Activated CD8-positive, alpha-beta memory T cell treated with anti-CD3 and anti-CD28 coated beads, Interleukin-2, amount 10 ng/mL, durations not matched to agents 7 days and 5 days (primary cell): ENCODE data around the gene PROZ. TPM values are rescaled to one million over a fixed set of nuclear protein-coding genes. Genes with fewer than 3 reads are reported as not detected.

Source experiments
- total RNA-seq, 2 experiments: library from RNA; stranded (reverse); gene quantifications; one replicate each; pipeline ENCODE4 v1.2.3, GENCODE V29; 2021

Gene PROZ
- total RNA-seq, 2 experiments from 2014 or later: not detected

Other genes with a start within 250 kb of the PROZ start
- 1 to 10 TPM; 1.6 to 2.8 TPM for gene MCF2L, start 189.4 kb upstream of the PROZ start, total RNA-seq
- gene F7, start 52.9 kb upstream of the PROZ start, total RNA-seq: not detected
- not detected for gene F10, start 35.8 kb upstream of the PROZ start, total RNA-seq
- 10 to 100 TPM; 60.3 to 68.0 TPM for gene PCID2, start 50.0 kb downstream of the PROZ start, total RNA-seq
- gene CUL4A, start 51.0 kb downstream of the PROZ start, total RNA-seq: 10 to 100 TPM; 73.8 to 76.0 TPM
- 10 to 100 TPM; 72.3 to 83.0 TPM for gene LAMP1, start 138.6 kb downstream of the PROZ start, total RNA-seq
- gene GRTP1, start 205.5 kb downstream of the PROZ start, total RNA-seq: not detected